Left renal cortex interstitium (tissue), 4 donors: ENCODE data around the gene PLCH2. TPM values are rescaled to one million over a fixed set of nuclear protein-coding genes. Genes with fewer than 3 reads are reported as not detected.

ENCODE experiments used
- DNase-seq, 4 donors: peaks; one replicate each; pipeline ENCODE4 v3.0.0-alpha.2; 2013; ENCODE audit warnings: low read depth in 4 of 4, low spot score in 2 of 4, missing footprints in 1 of 4
- polyA plus RNA-seq, 4 donors: library from polyadenylated mRNA; unstranded; fragments of 120-200 nt; gene quantifications; one replicate each; pipeline ENCODE4 v1.2.1, GENCODE V29; 2013; ENCODE audit not compliant: insufficient read length in 4 of 4

The PLCH2 gene
- polyA plus RNA-seq, 4 donors, result 1.2 to 2.1 (median 1.5) TPM

DNA sequence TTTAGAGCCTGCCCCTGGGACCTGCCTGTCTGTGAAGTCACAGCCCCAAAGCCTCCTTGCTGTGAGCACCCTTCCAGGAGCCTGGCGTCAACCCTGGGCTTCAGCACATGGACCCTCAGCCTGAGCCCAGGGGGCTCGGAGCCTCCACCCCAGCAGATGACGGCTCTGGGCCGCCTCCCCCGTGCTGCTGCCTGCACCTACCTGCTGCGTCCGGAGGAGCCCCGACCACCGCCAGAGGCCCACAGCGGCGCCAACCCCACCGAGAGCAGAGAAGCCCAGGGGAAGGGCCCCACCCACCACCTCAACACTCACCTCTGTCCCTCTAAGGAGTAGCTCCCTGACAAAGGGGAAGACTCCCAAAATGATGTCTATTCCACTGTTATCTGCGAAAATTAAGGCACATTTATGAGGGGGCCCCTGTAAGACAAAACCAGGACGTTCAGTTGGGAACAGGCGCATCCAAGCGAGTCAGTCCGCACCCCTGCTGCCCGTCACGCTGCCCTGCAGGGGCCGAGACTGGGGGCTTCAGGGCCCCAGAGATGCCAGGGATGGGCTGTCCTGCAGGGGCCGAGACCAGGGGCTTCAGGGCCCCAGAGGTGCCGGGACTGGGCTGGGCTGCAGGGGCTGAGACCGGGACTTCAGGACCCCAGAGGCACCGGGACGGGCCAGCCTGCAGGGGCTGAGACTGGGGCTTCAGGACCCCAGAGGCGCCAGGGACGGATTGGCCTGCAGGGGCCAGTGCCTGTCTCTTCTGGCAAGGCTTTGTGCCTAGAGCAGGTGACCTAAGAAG is 34.5 kb downstream of the PLCH2 start:
- no peak for DNase-seq

DNA sequence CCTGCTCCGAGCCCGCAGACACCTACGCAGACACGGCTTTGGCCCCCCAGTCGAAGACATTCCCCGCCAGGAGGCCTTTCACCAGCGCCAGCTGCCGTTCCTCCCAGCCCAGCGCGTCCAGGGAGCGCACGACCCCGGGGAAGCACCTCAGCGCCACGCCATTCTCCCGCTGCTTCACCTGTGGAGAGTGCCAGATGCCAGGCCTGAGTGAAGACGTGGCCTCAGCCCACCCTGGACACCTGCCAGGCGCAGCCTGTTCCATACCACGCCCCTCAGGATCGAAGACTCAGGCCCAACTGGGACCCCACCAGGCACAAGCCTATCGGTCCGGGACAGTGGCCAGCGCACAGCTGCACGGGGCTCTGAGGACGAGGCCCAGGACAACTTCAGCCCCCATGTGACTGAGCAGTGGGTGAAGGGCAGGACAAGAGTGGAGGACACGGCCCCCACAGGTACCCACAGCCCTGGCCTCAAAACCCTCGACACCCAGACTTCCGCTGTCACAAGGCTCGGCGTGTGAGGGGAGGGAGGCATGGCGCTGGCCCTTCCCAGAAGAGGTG is 36.9 kb downstream of the PLCH2 start:
- no peak for DNase-seq

DNA sequence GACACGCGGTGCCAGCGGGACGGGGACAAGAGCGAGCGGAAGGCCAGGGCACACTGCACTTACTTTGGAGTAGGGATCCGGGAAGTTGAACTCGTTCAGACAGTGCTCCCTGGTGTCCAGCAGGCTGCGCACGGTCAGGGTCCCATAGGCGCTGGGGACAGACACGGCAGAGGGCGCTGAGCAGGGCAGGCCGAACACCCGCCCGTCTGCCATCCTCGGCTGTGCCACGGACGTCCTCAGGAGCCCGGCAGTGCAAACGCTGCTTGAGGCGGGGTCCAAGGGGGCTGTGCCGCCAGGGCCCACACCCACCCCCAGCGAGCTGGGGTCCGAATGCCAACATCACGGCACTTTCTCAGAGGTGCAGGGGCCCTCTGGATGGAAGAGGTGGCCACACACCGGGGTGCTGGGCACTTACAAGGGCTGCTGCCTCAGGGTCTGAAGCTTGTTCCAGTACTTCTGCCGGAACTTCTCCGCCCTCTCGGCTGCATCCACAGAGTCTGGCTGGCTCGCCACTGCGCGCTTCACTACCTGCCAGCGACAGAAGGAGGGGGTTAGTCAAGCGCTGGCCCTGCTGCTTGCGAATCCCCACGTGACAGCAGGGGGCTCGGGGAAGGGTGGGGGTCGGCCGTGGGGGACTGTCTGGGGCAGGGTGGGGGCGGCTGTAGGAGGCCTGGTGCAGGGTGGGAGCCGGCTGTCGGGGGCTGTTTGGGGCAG is 38.0 kb downstream of the PLCH2 start:
- no peak for DNase-seq

DNA sequence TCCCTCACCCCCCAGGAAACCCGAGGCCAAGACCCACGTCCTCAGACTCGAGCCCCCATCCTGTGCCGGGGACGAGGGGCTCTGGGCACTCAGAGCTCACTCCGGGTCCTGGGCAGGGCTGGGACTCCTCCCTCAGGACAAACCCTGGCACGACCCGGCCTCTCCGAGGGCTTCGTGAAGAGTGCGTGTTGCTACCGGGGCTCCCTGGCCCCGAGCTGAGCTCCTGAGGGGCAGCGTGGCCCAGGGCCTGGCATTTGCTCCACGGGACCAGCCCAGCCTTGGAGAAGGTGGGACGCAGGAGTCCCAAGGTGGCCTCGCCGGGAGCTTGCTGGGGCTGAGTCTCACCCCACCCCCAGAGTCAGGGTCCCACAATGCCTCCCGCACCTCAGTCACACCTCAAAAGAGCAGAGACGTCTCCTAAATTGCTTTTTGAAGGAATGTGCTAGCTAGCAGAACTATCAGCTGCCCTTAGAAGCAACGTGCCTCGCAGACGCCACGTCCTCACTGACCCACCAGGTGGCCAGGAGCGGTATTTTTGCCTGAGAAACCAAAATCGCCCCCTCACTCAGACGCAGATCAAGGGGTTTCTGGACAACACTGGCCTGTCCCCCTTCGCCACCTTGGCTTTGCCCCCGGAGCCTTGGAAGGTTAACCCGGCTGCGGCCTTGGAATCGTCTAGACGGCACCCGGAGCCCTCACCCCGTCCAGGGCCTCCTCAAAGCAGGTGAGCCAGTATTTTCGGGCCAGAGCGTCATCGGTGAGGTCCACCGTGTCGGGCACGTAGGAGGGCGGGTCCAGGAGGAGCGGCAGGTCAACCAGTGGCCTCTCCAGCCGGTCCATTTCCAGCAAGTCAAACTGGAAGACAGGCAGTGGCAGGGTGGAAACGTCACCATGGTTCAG is 39.0 kb downstream of the PLCH2 start:
- DNase-seq, result no peak

DNA sequence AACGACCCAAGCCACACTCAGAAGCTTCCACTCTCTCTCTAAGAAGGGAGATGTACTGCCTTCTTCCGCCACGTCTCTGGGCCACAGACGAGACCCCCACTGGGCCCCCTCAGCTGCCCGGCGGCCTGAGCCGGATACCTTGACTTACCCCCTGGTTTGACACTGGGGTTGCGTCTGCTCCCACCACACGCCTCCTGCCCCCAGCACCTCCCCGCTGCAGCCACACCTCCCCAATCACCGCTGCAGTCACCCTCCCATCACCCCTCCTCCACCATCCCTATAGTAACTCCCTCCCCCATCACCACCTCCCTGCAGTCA is 39.6 kb downstream of the PLCH2 start:
- no peak for DNase-seq

DNA sequence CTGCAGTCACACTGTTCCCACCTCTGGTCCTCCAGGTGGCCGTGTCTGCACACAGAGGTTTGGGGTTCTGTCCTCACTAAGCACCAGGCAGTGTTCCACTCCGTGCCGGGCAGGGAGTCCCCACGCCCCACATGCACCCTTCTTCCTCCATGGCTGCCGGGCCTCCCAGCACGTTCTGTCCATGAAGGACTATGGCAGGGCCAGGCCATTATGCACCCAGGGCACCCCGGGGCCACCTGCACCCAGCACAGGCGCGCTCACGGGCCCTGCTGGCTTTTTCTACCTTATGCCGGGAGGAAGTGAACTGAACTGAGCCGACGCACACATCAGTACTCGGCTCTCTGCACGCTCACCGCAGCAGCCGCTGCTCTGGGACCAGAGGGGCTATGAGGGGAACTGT is 40.0 kb downstream of the PLCH2 start:
- no peak for DNase-seq

DNA sequence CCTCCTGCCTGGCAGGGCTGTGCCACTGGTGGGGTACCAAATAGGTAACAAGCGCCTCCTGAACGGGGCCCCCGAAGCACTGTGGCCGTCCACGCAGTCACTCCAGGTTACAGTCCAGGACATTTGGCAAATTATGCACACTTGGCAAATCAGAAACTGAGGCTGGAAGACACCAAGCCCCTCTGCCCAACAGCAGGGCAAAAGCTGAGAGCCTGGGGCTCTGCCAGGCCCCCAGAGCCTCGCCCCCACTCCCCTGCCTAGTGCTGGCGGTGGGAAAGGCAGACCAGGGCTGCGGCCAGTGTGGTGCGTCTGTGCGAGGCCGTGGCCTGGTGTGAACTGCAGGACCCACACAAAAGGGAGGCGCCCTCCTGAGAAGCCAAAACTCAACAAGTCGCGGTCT is 40.9 kb downstream of the PLCH2 start:
- no peak for DNase-seq

DNA sequence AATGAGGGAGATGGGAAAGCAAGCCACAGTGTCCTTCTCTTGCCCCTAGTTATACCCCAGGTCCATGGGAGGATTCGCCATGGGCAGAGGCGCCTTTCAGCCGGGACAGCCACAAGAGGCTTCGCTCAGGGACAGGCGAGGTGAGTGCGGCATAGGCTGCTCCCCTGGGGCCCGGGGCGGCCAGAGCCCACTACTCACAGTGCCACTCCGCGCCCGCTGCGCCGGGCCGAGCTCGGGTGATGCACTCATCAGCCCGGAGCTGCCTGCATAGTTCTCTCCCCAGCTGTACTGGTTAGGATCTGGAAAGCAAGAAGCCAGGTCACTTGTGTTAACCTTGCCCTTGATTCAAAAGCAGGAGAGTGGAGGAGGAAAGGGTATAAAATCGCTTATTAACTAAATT is 41.9 kb downstream of the PLCH2 start:
- DNase-seq, result no peak

DNA sequence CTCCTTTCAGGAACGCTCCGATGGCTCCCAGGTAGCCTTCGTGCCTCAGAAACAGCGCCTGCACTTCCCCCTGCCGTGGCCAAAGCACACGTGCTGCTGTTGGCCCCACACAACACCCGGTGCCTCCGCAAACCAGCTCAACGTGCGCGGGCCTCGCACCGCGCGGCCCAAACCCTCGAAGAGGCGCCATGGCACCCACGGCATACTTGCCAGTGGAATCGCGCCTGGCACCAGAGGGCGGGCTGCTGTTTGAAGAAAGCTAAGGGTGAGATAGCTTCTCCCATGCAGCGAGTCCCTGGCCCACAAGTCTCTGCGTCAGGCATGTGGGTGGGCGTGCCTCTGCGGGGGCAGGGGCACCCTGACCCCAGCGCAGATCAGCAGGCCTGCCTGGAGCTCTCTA is 42.4 kb downstream of the PLCH2 start:
- DNase-seq, result no peak

DNA sequence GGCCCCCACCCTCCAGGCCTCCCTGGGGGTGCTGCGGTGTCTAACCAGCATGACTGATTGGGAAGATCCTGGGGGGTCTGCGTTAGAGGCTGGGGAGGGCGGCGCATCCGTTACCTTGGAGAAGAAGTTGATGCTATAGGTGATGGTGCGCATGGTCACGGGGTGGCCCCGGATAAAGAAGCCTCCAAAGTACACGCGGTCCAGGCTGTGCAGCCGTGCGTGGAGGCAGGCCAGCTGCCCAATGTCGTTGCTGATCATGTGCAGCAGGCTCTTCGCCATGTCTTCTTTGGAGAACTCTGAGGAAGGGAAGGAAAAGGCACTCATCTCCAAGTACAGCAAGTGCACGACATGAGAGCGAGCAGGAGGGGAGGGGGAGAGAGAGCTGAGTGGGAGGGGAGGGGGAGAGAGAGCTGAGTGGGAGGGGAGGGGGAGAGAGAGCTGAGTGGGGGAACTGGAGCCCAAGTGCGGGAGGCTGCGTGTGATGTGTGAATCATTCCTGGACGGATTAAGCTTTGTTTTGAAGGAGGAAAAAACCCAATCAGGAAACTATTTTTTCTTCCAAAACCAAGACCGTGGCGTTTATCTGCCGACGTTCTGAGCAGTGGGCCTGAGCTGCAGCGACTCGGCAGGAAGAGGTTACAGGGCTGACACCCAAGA is 43.1 kb downstream of the PLCH2 start:
- no peak for DNase-seq

DNA sequence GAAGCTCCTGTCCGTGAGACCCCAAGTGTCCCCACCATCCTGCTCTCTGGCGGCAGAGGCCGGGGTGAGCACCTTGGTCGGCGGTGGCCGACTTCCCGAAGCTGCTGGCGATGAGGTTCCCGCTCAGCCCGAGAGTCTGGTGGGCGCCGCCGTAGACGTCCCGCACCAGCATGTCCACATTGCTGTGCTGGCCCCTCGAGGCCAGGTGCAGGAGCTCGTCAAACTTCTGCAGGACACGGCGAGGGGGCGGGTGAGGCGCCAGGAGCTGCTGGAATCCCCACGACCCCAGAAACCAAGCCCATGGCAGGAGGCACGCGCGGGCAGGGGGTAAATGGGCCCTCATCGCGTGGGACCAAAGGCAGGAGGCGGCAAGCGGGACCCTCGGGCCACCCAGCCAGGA is 43.6 kb downstream of the PLCH2 start:
- DNase-seq, result no peak

DNA sequence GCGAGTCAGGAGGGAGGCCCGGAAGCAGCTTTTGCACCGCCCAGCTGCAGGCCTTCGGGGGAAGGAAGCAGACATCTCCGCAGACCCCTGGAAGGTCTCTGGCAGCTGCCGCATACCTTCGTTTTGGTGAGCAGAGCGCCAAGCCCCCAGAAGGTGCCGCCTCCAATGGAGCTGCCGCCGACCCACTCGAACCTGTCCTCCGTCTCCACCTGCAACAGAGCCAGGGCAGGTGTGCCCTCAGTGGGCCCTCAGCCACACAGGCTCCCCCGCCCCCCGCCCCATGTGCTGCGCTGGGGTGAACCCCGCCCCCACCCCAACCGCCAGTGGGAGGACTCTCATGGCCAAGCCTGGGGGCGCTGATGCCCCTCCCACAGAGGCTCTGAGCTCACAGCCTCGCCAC is 44.1 kb downstream of the PLCH2 start:
- DNase-seq, result no peak

DNA sequence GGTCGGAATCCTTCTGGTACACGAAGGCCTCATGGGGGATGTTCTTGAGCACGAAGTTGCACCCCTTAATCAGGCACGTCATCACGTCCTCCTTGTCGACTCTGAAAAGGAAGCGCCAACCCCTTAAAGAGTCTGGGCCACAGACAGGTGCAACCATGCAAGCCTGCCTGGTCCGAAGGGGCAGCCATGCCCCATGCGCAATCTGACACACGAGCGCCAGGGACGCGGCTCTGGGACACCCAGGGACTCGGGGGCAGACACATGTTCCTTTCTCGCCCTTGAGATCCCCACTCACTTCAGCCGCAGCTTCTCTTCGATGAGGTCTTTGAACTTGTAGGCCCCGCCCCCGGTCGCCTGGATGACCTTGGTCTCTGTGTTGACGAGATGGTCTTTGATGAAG is 44.7 kb downstream of the PLCH2 start:
- no peak for DNase-seq

DNA sequence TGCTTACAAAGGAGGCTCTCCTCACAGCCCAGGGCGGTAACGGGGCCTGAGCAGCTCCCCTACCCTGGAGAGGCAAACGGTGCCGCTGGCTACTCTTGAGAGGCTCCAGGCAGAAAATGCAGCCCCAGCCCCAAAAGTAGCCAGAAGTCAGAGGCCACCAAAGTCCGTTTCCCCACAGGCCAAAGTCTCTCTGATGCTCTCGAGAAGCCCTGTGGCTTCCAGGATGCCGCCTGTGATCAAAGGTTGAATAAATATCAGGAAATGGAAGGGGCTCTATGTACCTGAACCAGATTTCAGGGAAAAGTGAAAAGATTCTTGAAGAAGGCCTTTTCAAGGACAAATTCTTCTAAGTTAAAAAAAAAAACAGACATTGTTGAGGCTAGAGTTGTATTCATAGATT is 46.1 kb downstream of the PLCH2 start:
- no peak for DNase-seq

DNA sequence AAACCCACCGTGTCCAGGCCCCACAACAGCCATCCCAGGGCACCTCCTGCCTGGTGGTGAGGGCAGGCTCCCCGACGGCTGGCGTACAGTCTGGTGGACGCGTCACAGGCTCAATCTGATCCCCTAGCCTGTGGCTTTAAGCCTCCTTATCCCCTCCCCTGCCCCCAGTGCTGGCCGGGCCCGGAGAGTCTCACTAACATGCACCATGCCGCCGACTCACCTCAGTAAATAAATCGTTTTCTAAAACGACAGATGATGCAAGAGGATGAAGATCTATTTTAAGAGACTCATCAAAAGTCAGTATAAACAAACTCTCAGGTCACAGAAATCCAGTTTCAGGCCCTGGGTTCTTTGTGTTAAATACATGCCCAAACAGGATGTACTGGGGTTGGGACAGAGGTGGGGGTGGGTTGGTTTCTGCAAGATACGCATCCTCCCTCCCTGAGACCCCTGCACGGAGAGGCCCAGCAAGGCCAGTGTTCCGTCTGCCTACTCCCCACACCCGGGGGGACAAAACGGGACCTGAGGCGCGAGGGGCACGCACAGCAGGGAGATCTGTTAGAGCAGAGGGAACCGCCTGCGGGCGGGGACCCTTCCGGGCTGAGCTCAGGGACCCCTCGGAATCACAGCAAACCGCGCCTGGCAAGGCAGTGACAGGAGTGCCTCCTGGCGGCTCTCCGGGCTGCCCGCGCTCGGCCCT is 47.3 kb downstream of the PLCH2 start:
- no peak for DNase-seq

DNA sequence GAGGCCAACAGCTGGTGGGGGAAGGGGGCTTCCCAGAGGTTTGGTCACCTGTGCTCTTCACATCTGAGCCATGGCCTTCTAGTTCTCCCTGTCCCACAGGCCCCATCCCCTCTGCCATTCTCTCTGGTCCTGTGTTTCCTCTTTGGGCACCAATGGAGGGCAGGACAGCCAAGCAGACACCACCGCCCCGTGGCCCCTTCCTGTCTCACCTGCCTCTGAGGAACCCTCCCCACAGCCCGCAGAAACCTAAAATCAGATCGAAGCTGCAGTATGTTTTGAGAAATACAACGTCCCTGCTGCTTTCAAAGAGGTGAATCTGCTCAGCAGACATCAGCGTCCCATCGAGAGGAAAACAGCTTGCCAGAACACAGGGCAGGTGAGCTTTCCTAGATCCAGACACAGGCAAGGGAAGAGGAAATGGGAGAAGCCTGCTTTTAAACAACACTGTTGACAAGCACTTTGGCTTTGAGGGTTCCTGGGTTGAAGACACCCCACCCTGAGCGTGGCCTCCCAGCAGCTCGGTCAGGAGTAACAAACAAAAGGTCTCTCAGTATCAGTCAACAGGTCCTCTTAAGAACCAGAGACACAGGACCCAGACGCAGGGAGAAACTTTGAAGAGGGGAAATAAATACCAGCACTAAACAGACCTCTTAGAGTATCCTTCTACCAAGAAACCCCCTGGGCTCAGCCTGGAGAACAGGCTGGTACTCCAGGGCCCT is 48.0 kb downstream of the PLCH2 start:
- no peak for DNase-seq

DNA sequence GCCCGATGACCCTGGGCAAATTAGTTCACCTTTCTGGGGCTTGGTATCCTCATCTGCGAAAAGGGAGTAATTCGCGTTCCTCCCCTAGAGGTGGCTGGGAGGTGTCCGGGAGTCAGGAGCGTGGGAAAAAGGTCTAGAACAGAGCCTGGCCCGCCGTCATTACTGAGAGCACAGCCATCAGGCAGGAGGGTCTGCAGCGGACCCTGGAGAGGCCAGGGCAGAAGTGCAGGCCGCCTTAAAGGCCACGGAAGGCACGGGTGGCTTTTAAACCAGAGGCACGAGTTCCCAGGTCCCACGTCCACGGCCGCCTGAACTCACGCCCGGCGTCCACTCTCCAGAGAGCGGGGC is 49.5 kb downstream of the PLCH2 start:
- DNase-seq, result no peak

DNA sequence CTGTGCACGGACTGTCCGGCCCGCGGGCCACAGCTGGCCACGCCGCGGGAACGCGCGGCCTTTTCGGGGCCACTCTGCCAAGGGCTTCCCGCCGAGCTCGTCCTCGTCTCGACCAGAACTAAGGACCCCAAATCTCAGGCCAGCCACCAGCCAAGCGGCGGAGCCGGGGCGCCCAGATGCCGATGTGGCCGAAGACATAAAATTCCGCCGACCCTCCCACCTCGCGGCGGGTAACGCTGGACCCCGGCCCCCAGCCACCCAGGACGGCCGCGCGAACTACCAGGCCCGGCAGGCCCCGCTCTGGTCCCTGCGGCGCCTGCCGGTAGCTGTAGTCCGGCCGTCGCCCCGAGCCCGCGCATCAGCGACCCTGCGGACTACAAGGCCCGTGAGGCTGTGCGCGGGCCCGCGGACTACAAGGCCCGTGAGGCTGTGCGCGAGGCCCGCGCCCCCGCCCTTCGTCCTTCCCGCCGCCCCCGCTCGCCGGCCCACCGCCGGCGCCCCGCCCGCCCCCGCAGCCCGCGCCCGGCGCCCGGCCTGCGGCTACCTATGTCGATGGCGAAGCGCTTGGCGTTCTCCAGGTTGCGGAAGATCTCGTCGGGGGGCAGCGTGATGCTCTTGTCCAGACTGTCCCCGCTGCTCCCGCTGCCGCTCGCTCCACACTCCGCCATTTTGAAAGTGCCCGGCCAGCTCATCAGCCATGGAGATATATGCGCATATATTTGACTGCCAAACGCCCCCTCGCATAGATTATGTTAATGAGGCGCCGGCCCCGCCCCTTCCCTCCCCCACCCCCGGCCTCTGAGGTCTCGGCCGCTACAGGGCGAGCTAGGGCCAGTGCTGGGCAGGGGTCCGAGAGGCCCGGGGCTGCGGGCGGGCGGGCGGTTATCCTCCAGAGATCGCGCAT is 50.1 kb downstream of the PLCH2 start, which contains the start of gene PANK4:
TSS of gene PANK4 (minus strand) at position 677 of the 904 bp plus-strand sequence. CDS start at position 668, 9 bp downstream.
- peak in 3 of 4 donors; percentile 81 to 87 (median 82) for DNase-seq
